GM19467 (cell line): Measurements from ENCODE around the gene WDR7.

Source experiments
- ATAC-seq: cut with Tn5 transposase; IDR thresholded peaks from one replicate; pipeline ENCODE4 v1.9.1; 2021; ENCODE audit warnings: mild to moderate bottlenecking, moderate library complexity; ENCODE audit not compliant: unreplicated experiment

Gene WDR7

DNA sequence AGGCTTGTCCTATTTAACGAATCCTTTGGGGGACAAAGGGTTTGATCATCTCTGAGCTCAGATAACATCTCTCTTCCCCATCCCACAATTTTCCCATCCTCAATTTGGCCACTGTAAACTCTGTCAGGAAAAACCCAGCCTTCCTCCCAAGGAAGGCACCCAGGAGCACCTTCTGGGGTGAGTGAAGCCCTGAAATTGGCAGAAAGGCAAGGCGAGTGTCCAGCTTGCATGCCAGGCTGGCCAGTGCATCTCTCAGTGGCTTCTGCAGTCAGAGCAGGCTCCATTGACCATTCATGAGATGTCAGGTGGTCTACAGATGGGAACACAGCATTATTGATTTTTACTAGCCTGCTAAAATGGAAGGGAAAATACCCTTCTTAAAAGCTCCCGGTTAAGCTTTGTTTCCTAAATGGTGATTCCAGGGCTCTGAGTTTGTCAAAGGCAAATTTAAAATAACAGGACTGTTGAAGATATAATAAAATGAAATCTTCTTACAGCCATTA is 412.5 kb downstream of the WDR7 start:
- no peak for ATAC-seq

DNA sequence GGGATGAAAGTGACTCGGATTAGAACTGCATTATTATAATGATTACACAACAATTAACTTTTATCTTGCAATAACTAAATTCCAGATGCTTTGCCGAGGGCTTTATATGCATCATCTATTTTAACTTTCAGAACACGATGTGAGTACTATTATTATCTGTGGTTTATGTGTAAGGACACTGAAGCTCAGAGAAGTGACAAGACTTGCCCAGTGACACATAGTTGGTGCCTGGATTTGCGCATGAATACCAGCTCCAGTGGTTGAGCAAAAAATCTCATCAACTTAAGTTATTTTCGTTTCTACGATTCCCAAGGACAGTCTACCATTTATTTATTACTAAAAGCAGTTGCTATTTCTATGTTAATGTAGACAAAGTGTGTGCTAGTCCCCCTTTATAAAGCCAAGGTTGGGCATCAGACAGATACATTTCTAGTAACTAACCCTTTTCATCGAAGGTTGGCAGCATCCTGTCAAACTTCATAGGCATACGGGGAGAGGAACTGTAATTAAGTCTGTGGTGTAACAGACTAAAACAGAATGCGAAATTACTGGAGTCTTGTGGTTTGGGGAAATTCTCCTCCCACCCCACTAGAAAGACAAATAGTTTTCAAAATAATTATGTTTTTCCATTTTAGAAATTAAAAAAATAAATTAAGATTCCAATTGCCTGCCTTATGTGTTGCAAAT is 422.5 kb downstream of the WDR7 start:
- no peak for ATAC-seq

GRCh38 chr18:57075716-57076400 is 424.7 kb downstream of the WDR7 start:
- no peak for ATAC-seq

DNA sequence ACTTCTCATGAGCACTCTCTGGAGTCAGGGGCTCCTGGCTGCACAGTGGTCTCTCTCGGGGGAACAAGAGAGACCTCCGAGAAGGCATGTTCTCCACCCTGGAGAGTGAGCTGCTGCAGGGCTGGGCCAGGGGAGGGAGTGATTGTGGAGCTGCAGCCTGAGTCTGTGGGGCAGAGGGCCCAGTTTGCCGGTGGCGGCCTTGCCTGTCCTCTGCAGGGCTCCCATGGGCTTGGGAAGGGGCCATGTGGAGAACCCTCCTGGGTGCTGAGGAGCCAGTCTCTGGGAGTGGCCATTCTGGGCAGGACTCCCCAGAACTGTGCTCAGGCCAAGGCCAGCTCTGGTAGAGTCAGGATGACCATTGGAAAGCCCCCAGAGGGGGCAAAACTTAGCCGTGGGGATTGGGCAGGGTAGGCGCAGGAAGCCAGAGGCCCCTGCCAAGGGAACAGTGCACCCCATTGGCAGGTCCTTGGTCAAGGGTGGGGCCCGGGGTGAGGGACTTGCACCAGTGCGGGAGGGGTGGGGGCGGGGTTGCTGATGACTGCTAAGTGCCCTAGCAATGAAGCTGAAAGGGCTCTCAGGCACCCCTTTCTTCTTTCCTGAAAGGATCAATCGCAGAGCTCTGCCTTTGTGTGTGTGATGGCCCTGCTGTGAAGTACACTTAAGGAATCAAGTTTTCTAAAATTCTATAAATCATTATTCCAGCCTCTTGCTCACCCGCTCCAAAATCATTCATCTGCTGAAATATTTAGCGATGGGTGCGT is 426.0 kb downstream of the WDR7 start:
- ATAC-seq: no peak

GRCh38 chr18:57077786-57078552 is 426.8 kb downstream of the WDR7 start:
- ATAC-seq: peak; percentile 91

GRCh38 chr18:57078614-57079013 is 427.5 kb downstream of the WDR7 start:
- ATAC-seq: no peak

DNA sequence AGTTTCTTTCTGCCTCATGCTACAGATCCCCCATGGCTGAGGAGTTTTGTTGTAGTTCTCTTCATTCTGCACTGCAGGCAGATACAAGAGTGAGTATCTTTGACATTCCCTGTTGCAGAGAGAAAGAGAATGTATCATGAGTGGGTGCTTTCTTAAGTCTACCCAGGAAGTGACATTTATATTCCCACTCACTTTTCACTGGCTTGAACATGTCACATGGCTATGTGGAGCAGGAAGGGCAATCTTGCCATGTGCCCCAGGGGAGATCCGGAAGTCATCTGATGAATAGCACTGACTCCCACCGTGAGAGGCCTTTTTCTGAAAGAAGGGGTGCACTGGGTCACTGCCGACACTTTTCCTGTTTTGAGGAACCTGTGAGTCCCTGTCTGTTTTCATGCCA is 429.3 kb downstream of the WDR7 start:
- ATAC-seq: no peak

GRCh38 chr18:57081899-57082298 is 430.7 kb downstream of the WDR7 start:
- no peak for ATAC-seq

GRCh38 chr18:57083485-57083884 is 432.3 kb downstream of the WDR7 start:
- ATAC-seq: no peak

- ATAC-seq: peak; percentile 75
Measured at GRCh38 chr18:57084331-57085271, 433.4 kb downstream of the WDR7 start.

GRCh38 chr18:57085371-57085770 is 434.2 kb downstream of the WDR7 start:
- no peak for ATAC-seq

DNA sequence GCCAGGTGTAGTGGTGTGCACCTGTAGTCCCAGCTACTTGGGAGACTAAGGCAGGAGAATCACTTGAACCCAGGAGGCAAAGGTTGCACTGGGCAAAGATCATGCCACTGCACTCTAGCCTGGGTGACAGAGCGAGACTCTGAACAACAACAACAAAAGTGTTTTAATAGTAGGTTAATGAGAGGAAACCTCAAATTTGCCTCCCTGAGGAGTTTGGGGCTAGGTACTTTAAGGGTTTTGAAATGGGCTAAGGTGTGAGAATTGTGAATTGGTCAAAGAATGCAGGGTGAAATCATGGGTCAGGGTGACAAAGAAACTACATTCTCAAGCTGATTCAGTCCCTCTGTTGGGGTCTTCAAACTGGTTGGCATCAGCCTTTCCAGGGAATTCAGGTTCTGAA is 435.0 kb downstream of the WDR7 start:
- ATAC-seq: no peak
